Upper lobe of left lung (tissue), 4 donors: ENCODE measurements around the gene LYL1.

Source experiments
- CTCF ChIP-seq, 6 experiments: fragments of 450-650 bp in 4 of 6; fragments of 200-600 bp in 2 of 6; sonication (generic) in 2 of 6; IDR thresholded peaks; one replicate each; pipeline ENCODE4 v1.5.1; 2016 to 2019; ENCODE audit warnings: antibody characterized with exemption in 6 of 6
- POLR2A ChIP-seq, 4 donors: fragments of 450-650 bp; IDR thresholded peaks; one replicate each; pipeline ENCODE4 v1.5.1; 2016 to 2017; ENCODE audit warnings: antibody characterized with exemption in 4 of 4, mild to moderate bottlenecking in 2 of 4
- POLR2AphosphoS5 ChIP-seq, 2 donors: sonication (generic); formaldehyde crosslinking; IDR thresholded peaks; one replicate each; pipeline ENCODE4 v1.5.1; 2017; ENCODE audit warnings: antibody characterized with exemption in 2 of 2

- TF ChIP-seq CTCF (IDR thresholded peaks at IDR 0.05) (no peak), POLR2A (IDR thresholded peaks at IDR 0.05) (no peak), POLR2AphosphoS5 (IDR thresholded peaks at IDR 0.05) (no peak)
These were observed 25.9 kb downstream of the LYL1 start for GRCh38 chr19:13076787-13077186.
